H1 (cell line): Measurements from ENCODE around the gene BMAL2. TPM values are rescaled to one million over a fixed set of nuclear protein-coding genes. Genes with fewer than 3 reads are reported as not detected.

Experiments
- polyA plus RNA-seq, 7 experiments: library from polyadenylated mRNA; depleted of rRNA in 3 of 7; stranded (reverse) in 5 of 7; unstranded in 2 of 7; fragments of >200 nt in 5 of 7; fragments of 200-250 nt in 2 of 7; gene quantifications; 1 replicate in 5 of 7; 2 replicates in 1 of 7; 4 replicates in 1 of 7; pipeline versions ENCODE4 v1.2.1 to v1.2.3, GENCODE V29; 2011 to 2013; ENCODE audit warnings: missing spikeins in 2 of 7, mixed read lengths in 2 of 7
- total RNA-seq: library from RNA; stranded (reverse); fragmentation: NEBNext Ultra II Directional; extraction: Animal tissue kit (Norgen Biotek cat#: 25700); gene quantifications from 2 replicates; pipeline ENCODE4 v1.2.1, GENCODE V29; 2021
- TF ChIP-seq, protein P1 (sequence below): IDR thresholded peaks from 2 replicates; pipeline ENCODE4 v1.6.1; 2012; ENCODE audit warnings: inconsistent platforms

BMAL2 gene
- total and polyA plus RNA-seq, 2 of the 8 experiments (the other 6 are each of a cell fraction or from before 2014, with no cell fraction given): 3.2 to 20.6 TPM

- TF ChIP-seq, protein P1, sequence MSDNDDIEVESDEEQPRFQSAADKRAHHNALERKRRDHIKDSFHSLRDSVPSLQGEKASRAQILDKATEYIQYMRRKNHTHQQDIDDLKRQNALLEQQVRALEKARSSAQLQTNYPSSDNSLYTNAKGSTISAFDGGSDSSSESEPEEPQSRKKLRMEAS: no peak
Measured at GRCh38 chr12:27304856-27305255, 27.8 kb upstream of the BMAL2 start (continued).
